Adipocyte (in vitro differentiated cells): ENCODE results near the gene PPP1R7.
A peak's percentile ranks its signal among the peaks of the same experiment; 100 is the strongest.

Experiments
- DNase-seq: peaks from one replicate; pipeline ENCODE4 v3.0.0-alpha.2; 2015; ENCODE audit warnings: low read depth
- H3K27me3 ChIP-seq: replicated peaks from 2 replicates; pipeline ENCODE4 v1.7.0; 2013; ENCODE audit warnings: mild to moderate bottlenecking, low read length, moderate library complexity; ENCODE audit not compliant: control insufficient read depth, insufficient read depth
- H3K36me3 ChIP-seq: 2 replicates; pipeline ENCODE4 v1.7.0; 2013; ENCODE audit warnings: low read length, mild to moderate bottlenecking, moderate library complexity; ENCODE audit not compliant: control insufficient read depth, insufficient read depth, severe bottlenecking
- H3K4me1 ChIP-seq: 2 replicates; pipeline ENCODE4 v1.7.0; 2013; ENCODE audit warnings: mild to moderate bottlenecking, low read length, moderate library complexity; ENCODE audit not compliant: control insufficient read depth, insufficient read depth
- H3K4me3 ChIP-seq: 2 replicates; pipeline ENCODE4 v1.7.0; 2013; ENCODE audit warnings: mild to moderate bottlenecking, low read length, moderate library complexity
- H3K9ac ChIP-seq: 2 replicates; pipeline ENCODE4 v1.7.0; 2013; ENCODE audit warnings: mild to moderate bottlenecking, low read length, moderate library complexity
- H3K9me3 ChIP-seq: 2 replicates; pipeline ENCODE4 v1.7.0; 2013; ENCODE audit warnings: mild to moderate bottlenecking, low read length, moderate library complexity; ENCODE audit not compliant: control insufficient read depth

The PPP1R7 gene

GRCh38 chr2:241122376-241123002 lies 27.8 kb upstream of the PPP1R7 start:
- no peaks in the 10 kb centered on the region for H3K36me3 ChIP-seq
- H3K27me3 ChIP-seq: no peaks in the 10 kb centered on the region
- H3K4me1 ChIP-seq: peaks cover 2% of the 10 kb centered on the region
- no peak overlapping the region for H3K9ac ChIP-seq
- peaks cover 5% of the 10 kb centered on the region for H3K9me3 ChIP-seq
- DNase-seq: no peak
- no peak overlapping the region for H3K4me3 ChIP-seq

GRCh38 chr2:241123816-241124536 lies 26.3 kb upstream of the PPP1R7 start:
- Histone ChIP-seq H3K36me3 (no peaks in the 10 kb centered on the region), H3K9ac (no peak overlapping the region), H3K4me3 (no peak overlapping the region), H3K9me3 (peaks cover 5% of the 10 kb centered on the region), H3K4me1 (peaks cover 2% of the 10 kb centered on the region), H3K27me3 (no peaks in the 10 kb centered on the region)
- no peak for DNase-seq

GRCh38 chr2:241125626-241126025 lies 24.6 kb upstream of the PPP1R7 start:
- no peak overlapping the region for H3K4me3 ChIP-seq
- H3K9ac ChIP-seq: no peak overlapping the region
- H3K9me3 ChIP-seq: peaks cover 5% of the 10 kb centered on the region
- no peak for DNase-seq
- no peaks in the 10 kb centered on the region for H3K27me3 ChIP-seq
- no peaks in the 10 kb centered on the region for H3K36me3 ChIP-seq
- H3K4me1 ChIP-seq: peaks cover 2% of the 10 kb centered on the region

- DNase-seq: no peak
- Histone ChIP-seq H3K36me3 (no peaks in the 10 kb centered on the region), H3K4me1 (peaks cover 2% of the 10 kb centered on the region)
Observed at GRCh38 chr2:241126201-241126611, 24.1 kb upstream of the PPP1R7 start.

GRCh38 chr2:241126771-241127202 lies 23.5 kb upstream of the PPP1R7 start:
- DNase-seq: no peak
- Histone ChIP-seq H3K27me3 (no peaks in the 10 kb centered on the region), H3K9me3 (peaks cover under 1% of the 10 kb centered on the region), H3K36me3 (no peaks in the 10 kb centered on the region), H3K4me1 (peaks cover 2% of the 10 kb centered on the region), H3K4me3 (no peak overlapping the region), H3K9ac (no peak overlapping the region)

More at GRCh38 chr2:241126201-241126611, 24.1 kb upstream of the PPP1R7 start:
- Histone ChIP-seq H3K9ac (no peak overlapping the region), H3K4me3 (no peak overlapping the region), H3K27me3 (no peaks in the 10 kb centered on the region), H3K9me3 (peaks cover 5% of the 10 kb centered on the region)

GRCh38 chr2:241128266-241128665 lies 22.0 kb upstream of the PPP1R7 start:
- Histone ChIP-seq H3K4me1 (peaks cover 2% of the 10 kb centered on the region), H3K9me3 (no peaks in the 10 kb centered on the region), H3K9ac (no peak overlapping the region), H3K4me3 (no peak overlapping the region), H3K27me3 (no peaks in the 10 kb centered on the region), H3K36me3 (no peaks in the 10 kb centered on the region)
- DNase-seq: no peak

GRCh38 chr2:241129086-241129871 lies 21.0 kb upstream of the PPP1R7 start:
- Histone ChIP-seq H3K27me3 (no peaks in the 10 kb centered on the region), H3K9me3 (no peaks in the 10 kb centered on the region), H3K9ac (no peak overlapping the region), H3K36me3 (no peaks in the 10 kb centered on the region), H3K4me3 (no peak overlapping the region), H3K4me1 (no peaks in the 10 kb centered on the region)
- peak; percentile 16 for DNase-seq

GRCh38 chr2:241130316-241130715 lies 20.0 kb upstream of the PPP1R7 start:
- Histone ChIP-seq H3K4me3 (no peak overlapping the region), H3K36me3 (no peaks in the 10 kb centered on the region), H3K4me1 (no peaks in the 10 kb centered on the region), H3K27me3 (no peaks in the 10 kb centered on the region), H3K9me3 (no peaks in the 10 kb centered on the region), H3K9ac (no peak overlapping the region)
- DNase-seq: no peak

GRCh38 chr2:241131531-241131930 lies 18.7 kb upstream of the PPP1R7 start:
- Histone ChIP-seq H3K4me3 (no peak overlapping the region), H3K9me3 (no peaks in the 10 kb centered on the region), H3K4me1 (no peaks in the 10 kb centered on the region), H3K27me3 (no peaks in the 10 kb centered on the region), H3K9ac (no peak overlapping the region), H3K36me3 (no peaks in the 10 kb centered on the region)
- no peak for DNase-seq

GRCh38 chr2:241132538-241133435 lies 17.5 kb upstream of the PPP1R7 start:
- Histone ChIP-seq H3K36me3 (no peaks in the 10 kb centered on the region), H3K4me3 (no peak overlapping the region), H3K4me1 (no peaks in the 10 kb centered on the region), H3K27me3 (no peaks in the 10 kb centered on the region), H3K9me3 (no peaks in the 10 kb centered on the region), H3K9ac (no peak overlapping the region)
- DNase-seq: no peak
